Caco-2 (cell line): Measurements from ENCODE around the gene DOCK3. TPM values are rescaled to one million over a fixed set of nuclear protein-coding genes. Genes with fewer than 3 reads are reported as not detected.

Experiments
- BruUV-seq: library from RNA; stranded (reverse); fragments of 400-500 nt; replicated peaks from 2 replicates; lab custom pipeline; 2021; lab: Mats Ljungman, UMichigan
- CTCF ChIA-PET: fragments of 300-600 bp; sonication (Branson Sonifier 250); formaldehyde crosslinking; loops from one replicate; lab custom pipeline; 2022; ENCODE audit warnings: antibody characterized with exemption; lab: Charles Lee
- POLR2A ChIA-PET: fragments of 300-600 bp; sonication (Branson Sonifier 250); formaldehyde crosslinking; loops from one replicate; lab custom pipeline; 2022; ENCODE audit warnings: antibody characterized with exemption; lab: Charles Lee
- DNase-seq, 2 experiments: peaks; one replicate each; pipeline versions ENCODE4 v3.0.0 to v3.0.0-alpha.2; 2020 to 2022
- H3K27me3 ChIP-seq: replicated peaks from 2 replicates; pipeline ENCODE4 v1.6.0; 2011; ENCODE audit warnings: low read length; ENCODE audit not compliant: control insufficient read depth, insufficient read depth
- H3K36me3 ChIP-seq: 2 replicates; pipeline ENCODE4 v1.5.1; 2011; ENCODE audit warnings: low read length; ENCODE audit not compliant: control insufficient read depth, insufficient read depth
- H3K4me1 ChIP-seq: fragments of 250-450 bp; sonication (Bioruptor Pico); 2 replicates; pipeline ENCODE4 v1.5.1; 2020; ENCODE audit warnings: mild to moderate bottlenecking
- H3K4me3 ChIP-seq: 2 replicates; pipeline ENCODE4 v1.5.1; 2011; ENCODE audit warnings: low read depth, mild to moderate bottlenecking, control low read depth, low read length
- H3K9me3 ChIP-seq: fragments of 250-450 bp; sonication (Bioruptor Pico); 2 replicates; pipeline ENCODE4 v1.5.1; 2020; ENCODE audit warnings: mild to moderate bottlenecking, moderate library complexity
- H3K27ac Mint-ChIP-seq: one replicate; pipeline ENCODE4 v1.8.0; 2022; ENCODE audit warnings: mixed read lengths; ENCODE audit not compliant: unreplicated experiment
- H3K27me3 Mint-ChIP-seq: one replicate; pipeline ENCODE4 v1.8.0; 2022; ENCODE audit warnings: mixed read lengths; ENCODE audit not compliant: insufficient read depth, unreplicated experiment
- H3K36me3 Mint-ChIP-seq: one replicate; pipeline ENCODE4 v1.8.0; 2022; ENCODE audit warnings: mild to moderate bottlenecking, mixed read lengths; ENCODE audit not compliant: insufficient read depth, unreplicated experiment
- H3K4me1 Mint-ChIP-seq: one replicate; pipeline ENCODE4 v1.8.0; 2022; ENCODE audit warnings: low read depth, mixed read lengths; ENCODE audit not compliant: unreplicated experiment
- H3K4me3 Mint-ChIP-seq: one replicate; pipeline ENCODE4 v1.8.0; 2022; ENCODE audit warnings: mild to moderate bottlenecking, moderate library complexity, mixed read lengths; ENCODE audit not compliant: unreplicated experiment
- H3K9me3 Mint-ChIP-seq: one replicate; pipeline ENCODE4 v1.8.0; 2022; ENCODE audit warnings: mixed read lengths; ENCODE audit not compliant: unreplicated experiment
- intact Hi-C: fragments of 100-400 bp; cut with micrococcal nuclease; formaldehyde crosslinking; loops from one replicate; pipeline ENCODE4 v1.10.0; 2022; ENCODE audit not compliant: unreplicated experiment
- total RNA-seq: library from RNA; stranded (reverse); gene quantifications from 2 replicates; pipeline ENCODE4 v1.2.3, GENCODE V29; 2022
- TF ChIP-seq, protein P1 (sequence below), 2 experiments: fragments of 200-600 bp in 1 of 2; IDR thresholded peaks; 1 replicate in 1 of 2; 2 replicates in 1 of 2; pipeline versions ENCODE4 v1.5.1 to v1.8.0; 2011 to 2022; ENCODE audit warnings: antibody characterized with exemption in 1 of 2, control low read depth in 1 of 2, inconsistent platforms in 1 of 2, low read depth in 1 of 2, low read length in 1 of 2, mild to moderate bottlenecking in 1 of 2, moderate library complexity in 1 of 2; ENCODE audit not compliant: insufficient read depth in 1 of 2, severe bottlenecking in 1 of 2, unreplicated experiment in 1 of 2

The DOCK3 gene
- total RNA-seq, 1 experiment from 2014 or later = 0.05 TPM

DNA sequence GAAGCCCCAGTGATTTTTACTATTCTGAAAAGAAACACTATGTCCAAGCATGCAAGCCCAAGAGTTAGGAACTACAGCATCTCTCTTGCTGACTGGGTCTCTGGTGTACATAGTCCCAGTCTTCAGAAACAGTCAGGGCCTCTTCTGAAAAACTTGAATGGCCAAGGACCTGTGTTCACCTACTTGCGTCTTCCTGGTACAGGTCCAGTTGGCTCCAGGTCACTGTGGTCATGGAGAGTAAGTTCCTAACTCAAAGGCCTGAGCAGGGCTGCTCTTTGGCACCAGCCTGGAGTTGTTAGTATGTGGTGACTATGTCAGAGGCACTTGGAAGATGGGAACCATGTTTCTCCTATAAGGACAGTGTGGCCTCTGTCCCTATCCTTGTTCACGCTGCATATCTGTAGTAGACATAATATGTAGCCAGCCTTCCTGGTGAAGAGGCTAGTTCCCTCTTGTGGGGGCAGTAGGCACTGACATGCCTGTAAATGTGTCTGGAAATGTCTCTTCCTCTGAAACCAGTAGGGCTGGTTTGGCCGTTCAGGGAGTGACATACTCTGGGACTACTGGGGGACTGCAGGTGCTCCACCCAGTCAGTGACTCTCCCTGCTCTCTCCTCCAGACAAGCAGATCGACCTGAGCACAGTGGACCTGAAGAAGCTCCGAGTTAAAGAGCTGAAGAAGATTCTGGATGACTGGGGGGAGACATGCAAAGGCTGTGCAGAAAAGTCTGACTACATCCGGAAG, 713.7 kb downstream of the DOCK3 start:
- Mint-ChIP-seq H3K4me1 (peaks cover 23% of the 10 kb centered on the region), H3K27ac (peak overlapping the region; percentile 80), H3K27me3 (no peaks in the 10 kb centered on the region), H3K36me3 (peaks cover 74% of the 10 kb centered on the region), H3K9me3 (no peaks in the 10 kb centered on the region), H3K4me3 (peak overlapping the region; percentile 59)
- intact Hi-C loops = loop anchor here (1.0 kb wide), 1 partner anchor 112 kb away; the partner anchor contains the start of gene DCAF1
- H3K27me3 ChIP-seq = no peaks in the 10 kb centered on the region
- BruUV-seq = no TSS peak
- peak; percentile 83 to 86 for DNase-seq
- ChIA-PET POLR2A (no interaction called here), CTCF (interaction anchor here (0.6 to 1.5 kb wide), 3 partner anchors 16 to 967 kb away, joined by 3 to 21 read pairs (median 4); partner anchors contain the start of gene DCAF1)
- peaks cover 4% of the 10 kb centered on the region for H3K36me3 ChIP-seq
- H3K4me3 ChIP-seq = no peak overlapping the region
- peaks cover 58% of the 10 kb centered on the region for H3K4me1 ChIP-seq
- TF ChIP-seq, protein P1, sequence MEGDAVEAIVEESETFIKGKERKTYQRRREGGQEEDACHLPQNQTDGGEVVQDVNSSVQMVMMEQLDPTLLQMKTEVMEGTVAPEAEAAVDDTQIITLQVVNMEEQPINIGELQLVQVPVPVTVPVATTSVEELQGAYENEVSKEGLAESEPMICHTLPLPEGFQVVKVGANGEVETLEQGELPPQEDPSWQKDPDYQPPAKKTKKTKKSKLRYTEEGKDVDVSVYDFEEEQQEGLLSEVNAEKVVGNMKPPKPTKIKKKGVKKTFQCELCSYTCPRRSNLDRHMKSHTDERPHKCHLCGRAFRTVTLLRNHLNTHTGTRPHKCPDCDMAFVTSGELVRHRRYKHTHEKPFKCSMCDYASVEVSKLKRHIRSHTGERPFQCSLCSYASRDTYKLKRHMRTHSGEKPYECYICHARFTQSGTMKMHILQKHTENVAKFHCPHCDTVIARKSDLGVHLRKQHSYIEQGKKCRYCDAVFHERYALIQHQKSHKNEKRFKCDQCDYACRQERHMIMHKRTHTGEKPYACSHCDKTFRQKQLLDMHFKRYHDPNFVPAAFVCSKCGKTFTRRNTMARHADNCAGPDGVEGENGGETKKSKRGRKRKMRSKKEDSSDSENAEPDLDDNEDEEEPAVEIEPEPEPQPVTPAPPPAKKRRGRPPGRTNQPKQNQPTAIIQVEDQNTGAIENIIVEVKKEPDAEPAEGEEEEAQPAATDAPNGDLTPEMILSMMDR (IDR thresholded peaks at IDR 0.05; ENCODE audit: insufficient read depth in 1 of 2, low read depth in 1 of 2, low read length in 1 of 2, severe bottlenecking in 1 of 2, unreplicated experiment in 1 of 2) = peak; percentile 52 to 53
- no peaks in the 10 kb centered on the region for H3K9me3 ChIP-seq

DNA sequence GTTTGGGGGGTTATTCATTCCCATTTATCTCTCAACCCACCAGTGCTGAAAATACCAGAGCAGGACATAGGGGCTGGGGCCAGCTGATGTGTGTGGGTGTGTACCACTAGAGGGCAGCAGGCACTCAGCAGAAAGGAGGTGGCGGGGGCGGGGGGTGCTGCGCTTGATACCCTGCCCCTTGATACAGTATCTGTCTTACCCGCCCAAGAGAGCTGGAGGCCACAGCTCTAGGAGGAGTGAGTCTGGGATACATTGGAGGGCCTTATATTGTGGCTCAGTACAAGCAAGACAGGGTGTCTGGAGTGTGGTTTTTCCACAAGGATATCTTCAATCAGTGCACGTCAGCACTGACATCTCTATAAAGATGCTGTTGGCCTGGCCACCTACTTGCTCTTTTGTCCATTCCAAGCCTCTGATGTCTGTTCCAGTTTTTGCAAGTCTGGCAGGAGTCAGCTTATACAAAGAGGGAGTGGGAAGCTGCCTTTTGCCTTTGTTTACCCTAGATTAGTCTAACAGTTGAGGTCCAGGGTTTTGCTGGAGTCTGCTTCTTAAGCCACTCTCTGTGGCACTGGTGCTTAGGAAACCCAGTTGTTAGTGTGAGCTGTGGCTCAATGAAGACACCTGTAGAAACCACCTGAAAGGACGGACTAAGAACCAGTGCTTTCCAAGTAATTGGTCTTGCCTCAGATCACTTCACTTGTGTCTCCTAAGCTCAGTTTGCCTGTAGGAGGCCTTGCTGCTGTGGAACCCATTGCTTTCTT, 714.9 kb downstream of the DOCK3 start:
- POLR2A ChIA-PET = no interaction called here
- DNase-seq = peak; percentile 66 to 67
- Mint-ChIP-seq H3K27me3 (no peaks in the 10 kb centered on the region), H3K27ac (peak overlapping the region; percentile 80), H3K4me3 (peak overlapping the region; percentile 40), H3K36me3 (peaks cover 85% of the 10 kb centered on the region), H3K4me1 (peaks cover 28% of the 10 kb centered on the region), H3K9me3 (no peaks in the 10 kb centered on the region)
- H3K36me3 ChIP-seq = peaks cover 4% of the 10 kb centered on the region
- peaks cover 54% of the 10 kb centered on the region for H3K4me1 ChIP-seq
- H3K27me3 ChIP-seq = no peaks in the 10 kb centered on the region
- no peaks in the 10 kb centered on the region for H3K9me3 ChIP-seq
- TF ChIP-seq, protein P1 (IDR thresholded peaks at IDR 0.05; ENCODE audit: insufficient read depth in 1 of 2, low read depth in 1 of 2, low read length in 1 of 2, severe bottlenecking in 1 of 2, unreplicated experiment in 1 of 2) = peak; percentile 72 to 76
- no TSS peak for BruUV-seq
- CTCF ChIA-PET = interaction anchor here (0.6 to 1.5 kb wide), 4 partner anchors 10 to 968 kb away, joined by 3 to 21 read pairs (median 4); partner anchors contain the start of gene DCAF1
- H3K4me3 ChIP-seq = no peak overlapping the region
- intact Hi-C loops = loop anchor here (5.0 kb wide), 1 partner anchor 293 kb away; no protein-coding TSS in a partner anchor
